ENCODE measurements around the gene AIRE.
A peak's percentile ranks its signal among the peaks of the same experiment; 100 is the strongest.

AIRE gene

DNA sequence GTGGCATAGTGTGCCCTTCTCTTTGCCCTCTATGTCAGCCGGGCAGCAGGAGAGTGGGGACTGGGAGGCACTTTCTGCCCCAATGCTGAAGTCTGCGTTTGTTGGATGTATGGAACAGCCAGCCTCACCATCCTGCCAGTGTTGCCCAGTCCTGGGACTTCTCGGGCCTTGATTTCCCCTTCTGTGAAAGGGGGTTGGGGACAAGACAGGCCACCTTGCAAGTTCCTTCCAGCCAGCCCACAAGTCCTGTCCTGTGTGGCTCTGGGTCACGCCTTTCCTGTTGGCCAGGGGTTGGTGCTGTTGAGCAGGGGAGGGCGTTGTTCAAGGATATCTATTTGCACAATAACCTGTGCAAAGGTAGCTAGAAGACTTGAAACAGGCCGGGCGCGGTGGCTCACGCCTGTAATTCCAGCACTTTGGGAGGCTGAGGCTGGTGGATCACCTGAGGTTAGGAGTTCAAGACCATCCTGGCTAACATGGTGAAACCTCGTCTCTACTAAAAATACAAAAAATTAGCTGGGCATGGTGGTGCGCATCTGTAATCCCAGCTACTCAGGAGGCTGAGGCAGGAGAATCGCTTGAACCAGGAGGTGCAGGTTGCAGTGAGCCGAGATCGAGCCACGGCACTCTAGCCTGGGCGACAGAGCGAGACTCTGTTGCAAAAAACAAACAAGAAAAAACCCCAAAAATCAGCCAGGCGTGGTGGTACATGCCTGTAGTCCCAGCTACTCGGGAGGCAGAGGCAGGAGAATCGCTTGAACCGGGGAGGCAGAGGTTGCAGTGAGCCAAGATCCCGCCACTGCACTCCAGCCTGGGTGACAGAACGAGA lies 17.1 kb downstream of the AIRE start:
- peak; percentile 36 for TF ChIP-seq RAD21 (IDR thresholded peaks at IDR 0.05; ENCODE audit: low read depth)

DNA sequence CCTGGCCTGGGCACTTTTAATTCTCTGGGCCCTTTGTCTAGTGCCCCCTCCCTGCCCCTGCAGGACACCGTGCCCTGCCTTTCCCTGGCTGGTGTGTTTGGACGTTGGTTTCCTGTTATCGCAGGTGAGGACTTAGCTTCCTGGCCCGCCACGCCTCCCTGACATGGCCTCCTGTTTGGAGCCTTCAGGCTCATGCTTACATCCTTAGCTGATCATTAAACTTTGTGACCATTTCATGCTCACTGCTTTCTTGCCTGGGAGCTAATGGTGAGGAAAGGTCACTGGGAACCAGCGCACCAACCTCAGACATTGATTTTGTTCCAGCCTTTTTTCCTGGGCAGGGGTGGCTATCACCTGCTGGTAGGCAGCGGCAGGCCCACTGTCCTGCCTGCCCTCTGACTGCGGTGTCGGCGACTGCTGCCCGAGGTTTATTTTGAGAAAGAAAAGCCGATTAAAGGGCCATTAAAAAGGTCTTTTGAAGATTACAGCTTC lies 17.9 kb downstream of the AIRE start:
- no peak for TF ChIP-seq CEBPB (IDR thresholded peaks at IDR 0.05)
- no peak for TF ChIP-seq TEAD4 (IDR thresholded peaks at IDR 0.05)
- no peak for TF ChIP-seq EGR1 (IDR thresholded peaks at IDR 0.05)
- TF ChIP-seq USF1 (IDR thresholded peaks at IDR 0.05) = no peak
- TF ChIP-seq, protein P1, sequence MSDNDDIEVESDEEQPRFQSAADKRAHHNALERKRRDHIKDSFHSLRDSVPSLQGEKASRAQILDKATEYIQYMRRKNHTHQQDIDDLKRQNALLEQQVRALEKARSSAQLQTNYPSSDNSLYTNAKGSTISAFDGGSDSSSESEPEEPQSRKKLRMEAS (IDR thresholded peaks at IDR 0.05) = no peak
- TF ChIP-seq CREB1 (IDR thresholded peaks at IDR 0.05; ENCODE audit: low read depth) = no peak
- TF ChIP-seq NFIC (IDR thresholded peaks at IDR 0.05) = no peak
- TF ChIP-seq FOXM1 (IDR thresholded peaks at IDR 0.05; ENCODE audit: borderline replicate concordance, low read depth) = no peak
- TF ChIP-seq RAD21 (IDR thresholded peaks at IDR 0.05; ENCODE audit: low read depth) = no peak
- TF ChIP-seq EP300 (IDR thresholded peaks at IDR 0.05; ENCODE audit: borderline replicate concordance) = no peak
- no peak for TF ChIP-seq TAF1 (IDR thresholded peaks at IDR 0.05; ENCODE audit: low read depth)
- no peak for TF ChIP-seq TCF12 (IDR thresholded peaks at IDR 0.05; ENCODE audit: low read depth)
- TF ChIP-seq YY1 (IDR thresholded peaks at IDR 0.05; ENCODE audit: low read depth) = no peak
- no peak for TF ChIP-seq ZBTB7A (IDR thresholded peaks at IDR 0.05; ENCODE audit: low read depth)
- no peak for TF ChIP-seq REST (IDR thresholded peaks at IDR 0.05; ENCODE audit: low read depth)

DNA sequence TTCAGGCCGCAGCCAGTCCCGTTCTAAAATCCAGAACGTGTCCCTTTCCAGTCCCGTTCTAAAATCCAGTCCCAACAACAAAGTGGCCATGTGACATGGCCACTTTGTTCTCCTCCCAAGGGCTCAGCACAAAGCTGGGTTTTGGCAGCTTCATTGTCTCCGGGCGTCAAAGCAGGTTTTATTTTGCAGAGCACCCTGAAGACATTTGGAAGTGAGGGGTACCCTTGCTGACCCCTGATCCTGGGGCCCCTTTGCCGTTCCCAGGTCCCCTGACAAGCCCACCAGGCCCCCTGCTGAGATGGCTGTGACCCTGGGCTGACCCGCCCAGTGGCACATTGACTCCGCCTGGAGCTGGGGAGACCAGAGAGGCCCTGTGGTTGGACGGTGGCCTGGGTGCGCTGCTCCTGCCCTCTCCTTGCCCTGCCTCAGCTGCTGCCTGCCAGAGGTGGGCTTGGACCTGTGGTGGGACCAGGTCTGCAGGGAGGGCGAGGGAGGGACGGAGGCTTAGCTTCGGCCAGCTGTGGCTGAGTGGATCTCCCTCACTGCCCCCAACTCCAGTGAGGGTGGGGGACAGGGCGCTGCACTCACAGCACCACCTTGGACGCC lies 18.4 kb downstream of the AIRE start:
- TF ChIP-seq EGR1 (IDR thresholded peaks at IDR 0.05) = no peak
- no peak for TF ChIP-seq TCF12 (IDR thresholded peaks at IDR 0.05; ENCODE audit: low read depth)
- TF ChIP-seq EP300 (IDR thresholded peaks at IDR 0.05; ENCODE audit: borderline replicate concordance) = no peak
- TF ChIP-seq RAD21 (IDR thresholded peaks at IDR 0.05; ENCODE audit: low read depth) = no peak
- TF ChIP-seq REST (IDR thresholded peaks at IDR 0.05; ENCODE audit: low read depth) = no peak

DNA sequence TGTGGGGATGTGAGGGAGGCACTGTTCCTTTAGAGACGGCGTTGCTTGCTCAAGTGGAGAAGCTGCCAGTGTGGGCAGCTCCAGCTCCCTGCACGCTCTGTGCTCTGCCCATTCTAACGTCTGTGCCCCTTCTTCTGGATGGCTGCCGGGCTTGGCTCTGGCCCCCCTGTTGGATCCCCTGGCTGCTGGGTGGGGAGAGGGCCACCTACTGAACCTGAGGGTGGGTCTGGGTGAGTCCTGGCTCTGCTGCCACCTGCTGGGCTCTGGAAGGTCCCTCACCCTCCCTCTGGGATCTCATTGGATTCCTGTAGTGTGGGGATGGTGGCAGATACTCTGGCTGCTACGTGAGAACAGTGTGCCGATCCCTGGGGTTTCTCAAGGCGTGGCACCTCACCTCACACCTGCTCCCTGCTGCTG lies 19.2 kb downstream of the AIRE start:
- TF ChIP-seq EGR1 (IDR thresholded peaks at IDR 0.05) = no peak
- TF ChIP-seq RAD21 (IDR thresholded peaks at IDR 0.05; ENCODE audit: low read depth) = peak; percentile 27; the same call in 1 of the 2 replicates
- no peak for TF ChIP-seq ZBTB7A (IDR thresholded peaks at IDR 0.05; ENCODE audit: low read depth)
- TF ChIP-seq EP300 (IDR thresholded peaks at IDR 0.05; ENCODE audit: borderline replicate concordance) = no peak

DNA sequence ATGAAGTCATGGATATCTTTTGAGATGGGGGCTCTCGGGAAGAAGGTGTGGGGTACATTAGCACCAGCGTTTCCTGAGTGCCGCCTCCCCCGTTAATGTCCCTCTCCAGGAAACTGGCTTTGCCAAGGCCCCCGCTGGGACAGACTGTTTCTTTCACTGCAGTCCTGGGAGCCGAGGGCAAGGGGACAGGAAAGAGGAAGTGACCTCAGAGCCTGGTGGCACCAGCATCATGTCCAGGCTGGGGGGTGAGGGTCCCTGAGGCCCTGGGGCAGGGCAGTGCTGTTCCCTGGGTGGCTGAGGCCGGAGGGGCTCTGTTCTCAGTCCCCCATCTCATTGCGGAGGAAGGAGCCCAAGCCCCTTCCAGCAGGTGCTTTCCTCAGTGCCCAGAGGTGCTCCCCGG lies 20.0 kb downstream of the AIRE start:
- no peak for TF ChIP-seq CEBPB (IDR thresholded peaks at IDR 0.05)

- TF ChIP-seq TAF1 (IDR thresholded peaks at IDR 0.05; ENCODE audit: low read depth) (no peak), CEBPB (IDR thresholded peaks at IDR 0.05) (no peak), TEAD4 (IDR thresholded peaks at IDR 0.05) (no peak), USF1 (IDR thresholded peaks at IDR 0.05) (no peak), YY1 (IDR thresholded peaks at IDR 0.05; ENCODE audit: low read depth) (no peak), CREB1 (IDR thresholded peaks at IDR 0.05; ENCODE audit: low read depth) (no peak), TCF12 (IDR thresholded peaks at IDR 0.05; ENCODE audit: low read depth) (no peak), EGR1 (IDR thresholded peaks at IDR 0.05) (no peak), FOXM1 (IDR thresholded peaks at IDR 0.05; ENCODE audit: borderline replicate concordance, low read depth) (no peak), EP300 (IDR thresholded peaks at IDR 0.05; ENCODE audit: borderline replicate concordance) (no peak), RAD21 (IDR thresholded peaks at IDR 0.05; ENCODE audit: low read depth) (no peak), REST (IDR thresholded peaks at IDR 0.05; ENCODE audit: low read depth) (no peak), NFIC (IDR thresholded peaks at IDR 0.05) (no peak), ZBTB7A (IDR thresholded peaks at IDR 0.05; ENCODE audit: low read depth) (no peak)
- TF ChIP-seq, protein P1 (IDR thresholded peaks at IDR 0.05) = no peak
These were observed 21.4 kb downstream of the AIRE start for GRCh38 chr21:44306936-44307704.
